K562 (cell line): ENCODE measurements around the gene UBXN6. TPM values are rescaled to one million over a fixed set of nuclear protein-coding genes. Genes with fewer than 3 reads are reported as not detected.

Source experiments
- BRF1 ChIP-seq: IDR thresholded peaks from 3 replicates; pipeline ENCODE4 v1.6.1; 2011; ENCODE audit warnings: borderline replicate concordance, mild to moderate bottlenecking; ENCODE audit not compliant: insufficient read length; ENCODE audit errors: extremely low read depth
- EP300 ChIP-seq: IDR thresholded peaks from 2 replicates; pipeline ENCODE4 v1.6.1; 2012; ENCODE audit warnings: low read length, improper control_type of control experiment
- ETS2 ChIP-seq: IDR thresholded peaks from 2 replicates; pipeline ENCODE4 v1.6.1; 2016; ENCODE audit warnings: borderline replicate concordance, missing genetic modification characterization, mild to moderate bottlenecking, moderate library complexity, missing compliant biosample characterization; ENCODE audit not compliant: poor library complexity, severe bottlenecking
- EWSR1 ChIP-seq: fragments of 450-650 bp; IDR thresholded peaks from 2 replicates; pipeline ENCODE4 v1.6.1; 2018; ENCODE audit warnings: borderline replicate concordance, mild to moderate bottlenecking, low read depth, moderate library complexity; ENCODE audit not compliant: partially characterized antibody
- MECOM ChIP-seq: fragments of 250-450 bp; sonication (Bioruptor Pico); IDR thresholded peaks from 2 replicates; pipeline ENCODE4 v1.8.0; 2022; ENCODE audit warnings: inconsistent platforms
- MXI1 ChIP-seq: IDR thresholded peaks from 2 replicates; pipeline ENCODE4 v1.6.1; 2011; ENCODE audit warnings: low read depth, mild to moderate bottlenecking, improper control_type of control experiment, low read length
- RBM14 ChIP-seq: fragments of 200-400 bp; formaldehyde crosslinking; IDR thresholded peaks from 2 replicates; pipeline ENCODE4 v1.6.1; 2018; ENCODE audit warnings: low read depth, mild to moderate bottlenecking, low read length, moderate library complexity, borderline replicate concordance; ENCODE audit not compliant: insufficient read depth
- RFX1 ChIP-seq: fragments of 450-650 bp; IDR thresholded peaks from 2 replicates; pipeline ENCODE4 v1.6.1; 2016; ENCODE audit warnings: mild to moderate bottlenecking, moderate library complexity
- SAP30 ChIP-seq: fragments of 200-600 bp; sonication (generic); IDR thresholded peaks from 2 replicates; pipeline ENCODE4 v1.6.1; 2012; ENCODE audit warnings: borderline replicate concordance, low read depth, mild to moderate bottlenecking, moderate library complexity, low read length, control low read depth, inconsistent platforms; ENCODE audit not compliant: insufficient read depth, poor library complexity, severe bottlenecking
- SMARCC2 ChIP-seq: fragments of 450-650 bp; IDR thresholded peaks from 2 replicates; pipeline ENCODE4 v1.6.1; 2017; ENCODE audit warnings: antibody characterized with exemption, moderate library complexity, mild to moderate bottlenecking, low read depth
- SMARCE1 ChIP-seq: fragments of 450-650 bp; IDR thresholded peaks from 2 replicates; pipeline ENCODE4 v1.7.1; 2016; ENCODE audit warnings: mild to moderate bottlenecking
- SMC3 ChIP-seq: conservative IDR thresholded peaks from 2 replicates; pipeline ENCODE4 v1.6.1; 2011; ENCODE audit warnings: low read depth, low read length, improper control_type of control experiment; ENCODE audit not compliant: insufficient read depth
- WHSC1 ChIP-seq: IDR thresholded peaks from one replicate; pipeline ENCODE4 v1.6.1; 2012; ENCODE audit warnings: low read length, control low read depth, inconsistent platforms
- ZNF23 ChIP-seq: fragments of 250-450 bp; sonication (Bioruptor Pico); IDR thresholded peaks from 2 replicates; pipeline ENCODE4 v1.4.0; 2020; ENCODE audit warnings: mild to moderate bottlenecking
- polyA plus RNA-seq, 8 experiments: library from polyadenylated mRNA; depleted of rRNA in 4 of 8; stranded (reverse) in 5 of 8; unstranded in 3 of 8; fragments of >200 nt; fragmentation: Nextera tagmentation in 2 of 8; fragmentation: Illumina TruSeq in 1 of 8; extraction: Ambion mirVana in 2 of 8; extraction: Trizol in 1 of 8; gene quantifications; 2 replicates each; pipeline versions ENCODE4 v1.2.1 to v1.2.3, GENCODE V29; 2011 to 2014; ENCODE audit warnings: inconsistent platforms in 1 of 8, missing spikeins in 1 of 8
- total RNA-seq, 7 experiments: library from RNA; depleted of rRNA in 6 of 7; stranded (reverse); fragments of >200 nt in 6 of 7; fragmentation: Illumina TruSeq in 2 of 7; extraction: Trizol in 2 of 7; gene quantifications; 2 replicates each; pipeline versions ENCODE4 v1.2.1 to v1.2.3, GENCODE V29; 2011 to 2021; ENCODE audit warnings: low replicate concordance in 1 of 7
- TF ChIP-seq, protein P1 (sequence below): fragments of 450-650 bp; IDR thresholded peaks from 2 replicates; pipeline ENCODE4 v1.6.1; 2017; ENCODE audit warnings: antibody characterized with exemption, mild to moderate bottlenecking
- TF ChIP-seq, protein P2 (sequence below): fragments of 250-450 bp; sonication (Bioruptor Pico); IDR thresholded peaks from 2 replicates; pipeline ENCODE4 v1.5.0; 2021
- TF ChIP-seq, protein P3 (sequence below): fragments of 450-650 bp; IDR thresholded peaks from 2 replicates; pipeline ENCODE4 v1.6.1; 2016; ENCODE audit warnings: borderline replicate concordance
- TF ChIP-seq, protein P4 (sequence below): fragments of 250-450 bp; sonication (Bioruptor Pico); IDR thresholded peaks from 2 replicates; pipeline ENCODE4 v1.8.0; 2022; ENCODE audit warnings: inconsistent platforms, mild to moderate bottlenecking, moderate library complexity, borderline replicate concordance

Gene UBXN6
- total and polyA plus RNA-seq, 9 of the 15 experiments (the other 6 are each of a cell fraction or from before 2014, with no cell fraction given), result 0.48 to 90.2 (median 29.5) TPM

DNA sequence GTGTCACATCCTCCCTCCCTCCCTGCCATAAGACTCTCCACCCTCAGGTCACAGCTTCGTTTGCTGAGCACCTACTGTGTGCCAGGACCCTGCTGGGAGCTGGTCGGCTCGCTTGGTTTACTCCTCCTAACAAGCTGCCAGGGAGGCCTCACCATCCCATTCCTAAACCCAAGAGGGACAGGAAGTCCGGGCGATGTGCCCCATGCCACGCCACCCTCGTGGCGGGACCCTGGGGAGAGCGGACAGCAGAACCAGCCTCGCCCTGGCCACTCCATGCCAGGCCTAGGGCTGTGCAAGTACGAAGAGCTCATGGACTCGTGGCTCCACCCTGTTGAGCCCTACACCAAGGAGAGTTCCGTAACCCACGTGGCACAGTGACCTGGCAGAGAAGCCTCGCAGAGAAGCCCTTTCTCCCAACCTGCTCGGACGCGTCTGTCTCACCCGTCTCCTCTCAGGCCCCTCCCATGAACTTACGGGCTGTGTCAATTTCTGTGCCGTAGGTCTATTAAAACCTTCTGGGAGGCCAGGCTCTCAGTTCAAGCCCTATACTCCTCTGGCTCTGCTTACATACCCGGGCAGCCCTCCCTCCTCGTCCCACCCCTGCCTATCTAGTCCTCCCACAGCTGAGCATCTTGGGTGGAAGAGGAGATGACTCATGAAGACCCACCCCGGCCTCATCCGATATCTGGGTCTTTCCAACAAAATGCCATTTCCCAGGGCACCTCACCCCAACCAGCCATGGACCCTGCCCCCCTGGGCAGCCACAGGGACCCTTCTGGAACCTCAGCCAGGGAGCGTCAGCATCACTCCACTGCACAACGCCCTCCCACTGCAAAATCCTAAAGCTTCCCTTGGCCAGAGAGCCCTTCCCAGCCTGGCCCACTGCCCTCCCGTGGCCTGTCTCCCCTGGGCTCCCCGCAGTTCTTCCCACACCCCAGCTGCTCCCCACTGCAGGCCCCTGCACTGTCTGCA, 2.6 kb downstream of the UBXN6 start (continued):
- TF ChIP-seq, protein P1, sequence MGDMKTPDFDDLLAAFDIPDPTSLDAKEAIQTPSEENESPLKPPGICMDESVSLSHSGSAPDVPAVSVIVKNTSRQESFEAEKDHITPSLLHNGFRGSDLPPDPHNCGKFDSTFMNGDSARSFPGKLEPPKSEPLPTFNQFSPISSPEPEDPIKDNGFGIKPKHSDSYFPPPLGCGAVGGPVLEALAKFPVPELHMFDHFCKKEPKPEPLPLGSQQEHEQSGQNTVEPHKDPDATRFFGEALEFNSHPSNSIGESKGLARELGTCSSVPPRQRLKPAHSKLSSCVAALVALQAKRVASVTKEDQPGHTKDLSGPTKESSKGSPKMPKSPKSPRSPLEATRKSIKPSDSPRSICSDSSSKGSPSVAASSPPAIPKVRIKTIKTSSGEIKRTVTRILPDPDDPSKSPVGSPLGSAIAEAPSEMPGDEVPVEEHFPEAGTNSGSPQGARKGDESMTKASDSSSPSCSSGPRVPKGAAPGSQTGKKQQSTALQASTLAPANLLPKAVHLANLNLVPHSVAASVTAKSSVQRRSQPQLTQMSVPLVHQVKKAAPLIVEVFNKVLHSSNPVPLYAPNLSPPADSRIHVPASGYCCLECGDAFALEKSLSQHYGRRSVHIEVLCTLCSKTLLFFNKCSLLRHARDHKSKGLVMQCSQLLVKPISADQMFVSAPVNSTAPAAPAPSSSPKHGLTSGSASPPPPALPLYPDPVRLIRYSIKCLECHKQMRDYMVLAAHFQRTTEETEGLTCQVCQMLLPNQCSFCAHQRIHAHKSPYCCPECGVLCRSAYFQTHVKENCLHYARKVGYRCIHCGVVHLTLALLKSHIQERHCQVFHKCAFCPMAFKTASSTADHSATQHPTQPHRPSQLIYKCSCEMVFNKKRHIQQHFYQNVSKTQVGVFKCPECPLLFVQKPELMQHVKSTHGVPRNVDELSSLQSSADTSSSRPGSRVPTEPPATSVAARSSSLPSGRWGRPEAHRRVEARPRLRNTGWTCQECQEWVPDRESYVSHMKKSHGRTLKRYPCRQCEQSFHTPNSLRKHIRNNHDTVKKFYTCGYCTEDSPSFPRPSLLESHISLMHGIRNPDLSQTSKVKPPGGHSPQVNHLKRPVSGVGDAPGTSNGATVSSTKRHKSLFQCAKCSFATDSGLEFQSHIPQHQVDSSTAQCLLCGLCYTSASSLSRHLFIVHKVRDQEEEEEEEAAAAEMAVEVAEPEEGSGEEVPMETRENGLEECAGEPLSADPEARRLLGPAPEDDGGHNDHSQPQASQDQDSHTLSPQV, result peak; percentile 20; the same call in 1 of the 2 replicates
- TF ChIP-seq, protein P2, sequence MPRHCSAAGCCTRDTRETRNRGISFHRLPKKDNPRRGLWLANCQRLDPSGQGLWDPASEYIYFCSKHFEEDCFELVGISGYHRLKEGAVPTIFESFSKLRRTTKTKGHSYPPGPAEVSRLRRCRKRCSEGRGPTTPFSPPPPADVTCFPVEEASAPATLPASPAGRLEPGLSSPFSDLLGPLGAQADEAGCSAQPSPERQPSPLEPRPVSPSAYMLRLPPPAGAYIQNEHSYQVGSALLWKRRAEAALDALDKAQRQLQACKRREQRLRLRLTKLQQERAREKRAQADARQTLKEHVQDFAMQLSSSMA (CRISPR knock-in tag), result no peak
- TF ChIP-seq EP300 (peak; percentile 43; the same call in 1 of the 2 replicates), SAP30 (no peak), SMC3 (no peak), ETS2 (tag) (no peak), EWSR1 (no peak), MXI1 (no peak), SMARCE1 (peak; percentile 87; the same call in 1 of the 2 replicates), RBM14 (no peak), MECOM (CRISPR knock-in tag) (peak; percentile 92), ZNF23 (CRISPR knock-in tag) (no peak), WHSC1 (no peak), BRF1 (no peak), SMARCC2 (peak; percentile 54; the same call in 1 of the 2 replicates), RFX1 (no peak)
- TF ChIP-seq, protein P3, sequence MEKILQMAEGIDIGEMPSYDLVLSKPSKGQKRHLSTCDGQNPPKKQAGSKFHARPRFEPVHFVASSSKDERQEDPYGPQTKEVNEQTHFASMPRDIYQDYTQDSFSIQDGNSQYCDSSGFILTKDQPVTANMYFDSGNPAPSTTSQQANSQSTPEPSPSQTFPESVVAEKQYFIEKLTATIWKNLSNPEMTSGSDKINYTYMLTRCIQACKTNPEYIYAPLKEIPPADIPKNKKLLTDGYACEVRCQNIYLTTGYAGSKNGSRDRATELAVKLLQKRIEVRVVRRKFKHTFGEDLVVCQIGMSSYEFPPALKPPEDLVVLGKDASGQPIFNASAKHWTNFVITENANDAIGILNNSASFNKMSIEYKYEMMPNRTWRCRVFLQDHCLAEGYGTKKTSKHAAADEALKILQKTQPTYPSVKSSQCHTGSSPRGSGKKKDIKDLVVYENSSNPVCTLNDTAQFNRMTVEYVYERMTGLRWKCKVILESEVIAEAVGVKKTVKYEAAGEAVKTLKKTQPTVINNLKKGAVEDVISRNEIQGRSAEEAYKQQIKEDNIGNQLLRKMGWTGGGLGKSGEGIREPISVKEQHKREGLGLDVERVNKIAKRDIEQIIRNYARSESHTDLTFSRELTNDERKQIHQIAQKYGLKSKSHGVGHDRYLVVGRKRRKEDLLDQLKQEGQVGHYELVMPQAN, result no peak
- TF ChIP-seq, protein P4, sequence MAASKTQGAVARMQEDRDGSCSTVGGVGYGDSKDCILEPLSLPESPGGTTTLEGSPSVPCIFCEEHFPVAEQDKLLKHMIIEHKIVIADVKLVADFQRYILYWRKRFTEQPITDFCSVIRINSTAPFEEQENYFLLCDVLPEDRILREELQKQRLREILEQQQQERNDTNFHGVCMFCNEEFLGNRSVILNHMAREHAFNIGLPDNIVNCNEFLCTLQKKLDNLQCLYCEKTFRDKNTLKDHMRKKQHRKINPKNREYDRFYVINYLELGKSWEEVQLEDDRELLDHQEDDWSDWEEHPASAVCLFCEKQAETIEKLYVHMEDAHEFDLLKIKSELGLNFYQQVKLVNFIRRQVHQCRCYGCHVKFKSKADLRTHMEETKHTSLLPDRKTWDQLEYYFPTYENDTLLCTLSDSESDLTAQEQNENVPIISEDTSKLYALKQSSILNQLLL, result no peak
